ENCODE measurements around the gene LMX1B.
"Not testable (repeated sequence)": the region's sequence is repeated elsewhere in the genome, so short reads cannot be mapped to it uniquely, and the experiment has no call there.

The LMX1B gene

DNA sequence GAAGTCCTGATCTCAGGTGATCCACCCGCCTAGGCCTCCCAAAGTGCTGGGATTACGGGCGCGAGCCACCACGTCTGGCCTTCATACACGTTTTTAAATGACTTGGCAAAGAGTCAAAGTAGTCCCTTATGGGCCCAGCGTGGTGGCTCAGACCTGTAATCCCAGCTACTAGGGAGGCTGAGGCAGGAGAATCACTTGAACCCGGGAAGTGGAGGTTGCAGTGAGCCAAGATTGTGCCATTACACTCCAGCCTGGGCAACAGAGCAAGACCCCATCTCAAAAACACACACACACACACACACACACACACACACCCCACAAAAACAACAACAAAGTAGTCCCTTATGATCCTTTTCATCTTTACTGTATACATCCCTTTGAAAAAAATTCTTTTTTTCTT lies 116.9 kb downstream of the LMX1B start:
- in situ Hi-C loops (cut with HindIII; ENCODE audit: low sequenced_read_pairs): not testable (repeated sequence)

DNA sequence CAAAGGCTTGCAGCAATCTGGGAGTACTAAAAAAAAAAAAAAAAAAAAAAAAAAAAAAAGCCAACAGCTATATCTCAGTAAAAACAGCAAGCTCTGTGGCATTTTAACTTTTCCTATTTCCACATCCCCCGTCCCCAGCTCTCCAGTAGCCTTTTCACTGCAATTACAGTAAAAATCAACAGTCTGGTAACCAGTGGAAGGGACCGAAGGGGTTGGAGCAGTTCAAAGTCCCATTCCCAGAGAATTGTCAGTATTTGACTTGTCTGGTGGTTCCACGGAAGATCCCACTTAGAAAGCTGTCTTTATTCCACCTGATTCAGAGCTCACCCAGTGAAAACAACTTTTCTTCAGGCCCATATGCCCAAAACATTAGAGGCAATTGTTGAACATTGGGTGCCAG lies 119.3 kb downstream of the LMX1B start:
- in situ Hi-C loops (cut with HindIII; ENCODE audit: low sequenced_read_pairs): no loop called here

DNA sequence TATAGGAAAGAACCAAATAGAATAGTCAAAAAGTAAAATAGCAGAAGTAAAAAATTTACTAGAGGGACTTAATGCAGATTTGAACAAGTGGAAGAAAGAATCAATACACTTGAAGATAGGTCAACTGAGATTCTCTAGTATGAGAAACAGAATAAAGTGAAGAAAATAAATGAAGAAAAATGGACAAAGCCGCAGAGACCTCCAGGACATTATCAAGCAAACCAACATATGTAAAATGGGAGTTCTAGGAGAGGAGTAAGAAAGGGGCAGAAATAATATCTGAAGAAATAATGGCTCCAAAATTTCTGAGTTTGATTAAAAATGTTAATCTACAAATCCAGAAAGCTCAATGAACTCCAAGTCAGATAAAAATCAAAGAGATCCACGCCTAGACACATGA lies 121.1 kb downstream of the LMX1B start:
- in situ Hi-C loops (cut with HindIII; ENCODE audit: low sequenced_read_pairs): no loop called here

DNA sequence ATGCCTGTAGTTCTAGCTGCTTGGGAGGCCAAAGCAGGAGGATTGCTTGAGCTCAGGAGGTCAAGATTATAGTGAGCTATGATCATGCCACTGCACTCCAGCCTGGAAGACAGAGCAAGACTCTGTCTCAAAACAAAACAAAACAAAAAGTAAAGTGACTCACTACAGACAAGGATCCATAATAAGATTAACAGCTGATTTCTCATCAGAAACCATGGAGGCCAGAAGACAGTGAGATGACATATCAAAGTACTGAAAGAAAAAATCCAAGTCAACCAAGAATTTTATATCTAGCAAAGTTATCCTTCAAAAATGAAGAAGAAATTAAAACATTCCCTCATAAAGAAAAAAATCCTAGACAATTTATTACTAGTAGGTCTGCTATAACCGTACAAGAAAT lies 121.8 kb downstream of the LMX1B start:
- in situ Hi-C loops (cut with HindIII; ENCODE audit: low sequenced_read_pairs): no loop called here

DNA sequence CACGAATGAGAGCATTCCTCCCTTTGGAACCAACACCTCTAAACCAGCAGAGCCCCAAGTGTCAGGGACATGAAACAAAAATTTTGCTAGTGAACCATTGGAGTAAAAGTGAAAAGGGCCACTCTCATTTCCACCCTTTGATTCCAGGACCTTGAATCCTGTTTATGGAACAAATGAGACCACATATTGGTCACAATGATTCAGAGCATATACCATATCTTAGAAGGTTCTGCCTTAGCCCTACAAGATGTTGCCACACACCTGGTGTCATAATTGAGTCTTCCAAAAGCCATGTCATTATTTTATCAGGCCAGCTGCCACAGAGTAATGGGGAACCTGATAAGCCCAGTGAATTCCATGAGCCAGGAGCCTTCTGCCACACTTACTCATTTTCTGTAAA lies 124.8 kb downstream of the LMX1B start:
- in situ Hi-C loops (cut with HindIII; ENCODE audit: low sequenced_read_pairs): no loop called here

DNA sequence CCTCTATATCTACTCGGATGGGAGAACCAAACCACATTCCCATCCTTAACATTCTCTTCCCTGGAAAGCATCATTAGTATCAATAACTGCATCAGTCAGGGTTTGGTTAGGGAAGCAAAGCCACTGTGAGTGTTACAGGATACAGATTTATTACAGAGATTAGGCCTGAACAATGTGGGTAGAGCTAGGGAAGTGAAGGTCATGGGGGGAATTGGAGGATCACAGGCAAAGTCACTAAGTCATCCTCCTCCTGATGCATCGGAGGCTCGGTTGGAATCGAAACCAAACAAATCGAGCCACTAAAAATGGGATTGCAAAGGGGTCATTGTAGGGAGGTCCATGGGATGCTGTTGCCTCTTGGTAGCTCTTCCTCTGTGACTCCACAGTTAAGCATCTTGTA lies 129.3 kb downstream of the LMX1B start:
- in situ Hi-C loops (cut with HindIII; ENCODE audit: low sequenced_read_pairs): no loop called here

DNA sequence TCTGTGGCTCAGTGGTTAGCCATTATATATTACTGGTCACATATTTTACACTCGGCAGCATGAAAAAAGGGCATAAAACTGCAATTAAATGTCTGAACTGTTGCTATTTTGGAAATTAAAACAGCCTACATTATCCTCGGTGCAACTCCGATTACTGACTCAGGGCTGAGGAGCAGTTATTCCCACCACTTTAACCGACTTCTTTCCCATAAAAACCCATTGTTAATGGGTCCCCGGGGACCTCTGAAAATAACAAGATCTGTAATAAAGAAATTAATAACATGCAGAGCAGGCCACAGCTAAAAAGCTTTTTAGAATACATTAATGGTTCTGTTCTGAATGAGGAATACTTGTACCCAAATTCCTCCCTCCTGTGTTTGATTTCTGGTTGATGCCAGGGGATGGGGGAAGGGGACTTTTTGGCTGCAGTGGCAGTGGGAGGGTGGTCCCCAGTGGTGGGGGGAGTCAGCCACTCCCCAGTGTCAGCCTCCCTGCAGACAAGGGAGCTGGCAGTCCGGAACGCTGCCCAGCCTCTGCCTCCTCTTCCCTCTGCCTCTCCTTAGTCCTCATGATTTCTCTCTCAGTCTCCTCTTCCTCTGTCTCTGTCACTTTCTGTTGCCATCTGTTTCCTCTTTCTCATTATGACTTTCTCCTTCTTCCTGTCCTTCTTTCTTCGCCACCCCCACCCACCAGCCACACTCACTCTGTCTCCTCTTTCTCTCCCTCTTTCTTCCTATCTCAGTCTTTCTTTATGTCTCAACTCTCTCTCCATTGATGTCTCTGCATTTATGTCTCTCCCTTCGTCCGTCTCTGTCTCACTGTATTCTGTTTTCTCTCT lies 132.1 kb downstream of the LMX1B start:
- in situ Hi-C loops (cut with HindIII; ENCODE audit: low sequenced_read_pairs): no loop called here
